Psoas muscle (tissue), 8 donors: ENCODE results near the gene JMJD4. TPM values are rescaled to one million over a fixed set of nuclear protein-coding genes. Genes with fewer than 3 reads are reported as not detected.

Source experiments
- ATAC-seq, 4 donors: fragments of 200-7000 bp; cut with Tn5 transposase; one replicate each; pipeline ENCODE4 v1.9.1; 2020; ENCODE audit warnings: moderate library complexity in 3 of 4, mild to moderate bottlenecking in 2 of 4
- DNase-seq, 2 donors: peaks; one replicate each; pipeline ENCODE4 v3.0.0-alpha.2; 2020
- H3K27ac ChIP-seq: fragments of 200-600 bp; one replicate; pipeline ENCODE4 v1.8.0; 2022
- H3K27me3 ChIP-seq, 3 donors: fragments of 200-600 bp in 1 of 3; one replicate each; pipeline versions ENCODE4 v1.6.1 to v1.8.0; 2013 to 2022; ENCODE audit warnings: low read length in 2 of 3, mild to moderate bottlenecking in 2 of 3, moderate library complexity in 1 of 3; ENCODE audit not compliant: insufficient read depth in 3 of 3
- H3K36me3 ChIP-seq, 2 donors: fragments of 200-600 bp in 1 of 2; one replicate each; pipeline versions ENCODE4 v1.6.1 to v1.8.0; 2013 to 2022; ENCODE audit warnings: low read depth in 1 of 2, mild to moderate bottlenecking in 1 of 2, moderate library complexity in 1 of 2; ENCODE audit not compliant: insufficient read depth in 1 of 2
- H3K4me1 ChIP-seq: fragments of 200-600 bp; one replicate; pipeline ENCODE4 v1.8.0; 2022
- H3K4me3 ChIP-seq: fragments of 200-600 bp; one replicate; pipeline ENCODE4 v1.8.0; 2022; ENCODE audit warnings: mild to moderate bottlenecking
- H3K9me3 ChIP-seq: fragments of 200-600 bp; one replicate; pipeline ENCODE4 v1.8.0; 2022
- CTCF ChIP-seq: fragments of 200-600 bp; IDR thresholded peaks from one replicate; pipeline ENCODE4 v1.8.0; 2022; ENCODE audit warnings: antibody characterized with exemption
- WGBS, 3 donors: extraction: QIAGEN DNeasy Blood & Tissue Kit; methylation state at CpG; one replicate each; pipeline versions ENCODE4 v1.1.6 to v1.1.7; 2013; 5-methylcytosine and 5-hydroxymethylcytosine counted together
- intact Hi-C, 2 donors: fragments of 100-400 bp; cut with DNase I; formaldehyde crosslinking; loops; one replicate each; pipeline versions ENCODE4 v1.11.0 to v1.14.2; 2022
- polyA plus RNA-seq, 3 donors: library from polyadenylated mRNA; stranded (reverse); fragments of 200-250 nt; gene quantifications; one replicate each; pipeline ENCODE4 v1.2.3, GENCODE V29; 2013
- total RNA-seq, 4 donors: library from RNA; stranded (reverse); fragmentation: NEBNext Ultra II Directional in 2 of 4; extraction: Animal tissue kit (Norgen Biotek cat#: 25700) in 2 of 4; gene quantifications; one replicate each; pipeline versions ENCODE4 v1.2.1 to v1.2.4, GENCODE V29; 2021 to 2023
- donor health status: healthy with polysubstance abuse.
- donor health status: DM: no; HTN: no; CAD: no; lungs with moderate emphysema.
- donor health status: Bipolar disorder and iron deficiency.
- donor health status: healthy.
- donor health status: DM: yes; HTN: yes; CAD: no.
- donor health status: DM: no; HTN: no; CAD: no.
- donor health status: DM: no; HTN: no; CAD: no.
- donor health status: DM: yes; HTN: yes; CAD: no.

Gene JMJD4
- total and polyA plus RNA-seq, 7 donors = 9.0 to 20.5 (median 15.3) TPM

- H3K27ac ChIP-seq = peak overlapping the region; percentile 67
- intact Hi-C loops = loop anchor here in 1 of 2 donors (10.0 kb wide), 1 partner anchor 245 kb away; no protein-coding TSS in a partner anchor
Observed at GRCh38 chr1:227729144-227729880, 5.8 kb downstream of the JMJD4 start.

GRCh38 chr1:227728892-227729143, 6.3 kb downstream of the JMJD4 start:
- 2% methylated on average over 10 to 11 of the region's 11 CpGs for WGBS, 3 donors
- Histone ChIP-seq H3K9me3 (no peaks in the 10 kb centered on the region), H3K27ac (peak overlapping the region; percentile 67), H3K4me1 (peaks cover 14% of the 10 kb centered on the region), H3K36me3 (peaks cover 3 to 28% of the 10 kb centered on the region in 2 donors), H3K4me3 (peak overlapping the region; percentile 67), H3K27me3 (no peaks in the 10 kb centered on the region)
- peak; percentile 12 to 40 (median 16) for ATAC-seq
- no peak for TF ChIP-seq CTCF
- intact Hi-C loops = loop anchor here in 1 of 2 donors (10.0 kb wide), 1 partner anchor 244 kb away; no protein-coding TSS in a partner anchor
- no peak for DNase-seq

More at GRCh38 chr1:227729144-227729880, 5.8 kb downstream of the JMJD4 start:
- H3K4me1 ChIP-seq = peaks cover 19% of the 10 kb centered on the region
- H3K4me3 ChIP-seq = peak overlapping the region; percentile 67
- H3K27me3 ChIP-seq = no peaks in the 10 kb centered on the region
- H3K9me3 ChIP-seq = no peaks in the 10 kb centered on the region
- TF ChIP-seq CTCF = no peak
- peaks cover 3 to 28% of the 10 kb centered on the region in 2 donors for H3K36me3 ChIP-seq
- WGBS, 3 donors = 44 to 52% (median 49%) methylated on average over 5 of the region's 5 CpGs
- ATAC-seq (peak in 3 of 4 donors; percentile 11 to 25 (median 12)), DNase-seq (no peak)

GRCh38 chr1:227728059-227728891, 6.8 kb downstream of the JMJD4 start:
- intact Hi-C loops = loop anchor here in 1 of 2 donors (10.0 kb wide), 1 partner anchor 243 kb away; no protein-coding TSS in a partner anchor
- ATAC-seq = peak; percentile 70 to 79 (median 76)
- Histone ChIP-seq H3K27ac (peak overlapping the region; percentile 67), H3K27me3 (no peaks in the 10 kb centered on the region), H3K4me1 (peaks cover 12% of the 10 kb centered on the region), H3K9me3 (no peaks in the 10 kb centered on the region), H3K36me3 (peaks cover 3 to 23% of the 10 kb centered on the region in 2 donors), H3K4me3 (peak overlapping the region; percentile 67)
- DNase-seq = peak; percentile 79 to 84
- TF ChIP-seq CTCF = no peak
- 0 to 1% (median 1%) methylated on average over 27 to 49 of the region's 51 CpGs for WGBS, 3 donors

GRCh38 chr1:227726924-227727599, 8.0 kb downstream of the JMJD4 start:
- Histone ChIP-seq H3K4me3 (no peak overlapping the region), H3K36me3 (peaks cover 0 to 11% of the 10 kb centered on the region in 2 donors), H3K4me1 (peaks cover 12% of the 10 kb centered on the region), H3K27me3 (no peaks in the 10 kb centered on the region), H3K27ac (peak overlapping the region; percentile 54), H3K9me3 (no peaks in the 10 kb centered on the region)
- no peak for DNase-seq
- 79 to 88% (median 82%) methylated on average over 6 of the region's 6 CpGs for WGBS, 3 donors
- intact Hi-C loops = loop anchor here in 1 of 2 donors (10.0 kb wide), 1 partner anchor 242 kb away; no protein-coding TSS in a partner anchor
- no peak for TF ChIP-seq CTCF
- no peak for ATAC-seq
